ENCODE data around the gene ATP9B. TPM values are rescaled to one million over a fixed set of nuclear protein-coding genes. Genes with fewer than 3 reads are reported as not detected.
A peak's percentile ranks its signal among the peaks of the same experiment; 100 is the strongest.

ATP9B gene
- total RNA-seq, 1 experiment from 2014 or later, result 8.6 TPM

DNA sequence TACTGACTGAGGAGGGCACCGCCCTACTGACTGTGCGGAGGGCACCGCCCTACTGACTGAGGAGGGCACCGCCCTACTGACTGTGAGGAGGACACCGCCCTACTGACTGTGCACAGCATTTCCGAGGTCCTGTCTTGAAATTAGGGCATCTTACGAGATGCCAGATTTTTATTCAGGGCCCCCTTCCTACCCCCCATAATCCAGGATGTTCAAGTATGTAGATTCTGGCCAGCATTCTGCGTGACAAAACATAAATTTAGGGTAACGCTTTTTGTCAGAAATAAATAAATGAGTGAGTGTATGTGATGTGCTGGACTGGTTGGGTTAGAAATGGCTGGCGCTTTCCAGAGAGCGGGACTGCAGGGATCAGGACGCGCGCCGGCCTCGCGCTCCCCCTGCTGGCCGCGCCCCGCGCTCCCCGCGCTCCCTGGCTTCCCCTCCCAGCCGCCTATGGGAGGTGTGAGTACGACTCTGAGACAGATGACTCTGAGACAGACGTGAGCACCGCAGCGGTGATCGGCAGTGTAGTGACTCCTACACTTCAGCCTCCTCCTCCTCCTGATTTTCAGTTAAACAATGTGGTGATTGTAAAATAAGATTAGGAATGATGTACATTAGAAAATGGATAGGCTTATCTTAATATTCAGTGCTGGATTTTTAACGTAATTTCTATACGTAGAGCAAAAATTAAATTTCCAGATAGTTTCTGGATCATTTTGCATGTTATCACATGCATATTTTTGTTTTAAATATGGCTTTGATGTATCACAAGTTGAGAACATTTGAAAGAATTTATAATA is 177.3 kb downstream of the ATP9B start:
- Histone ChIP-seq H3F3A (ENCODE audit: insufficient read depth, low read depth) (peaks cover 17% of the 10 kb centered on the region), H3K4me2 (peak overlapping the region; percentile 75), H3K4me1 (replicated peaks; ENCODE audit: insufficient read depth) (peaks cover 8% of the 10 kb centered on the region), H3K9me3 (ENCODE audit: insufficient read depth, low read depth) (no peaks in the 10 kb centered on the region), H4K20me1 (ENCODE audit: insufficient read depth) (peaks cover 11% of the 10 kb centered on the region; the same call in 1 of the 2 replicates), H3K9me2 (ENCODE audit: insufficient read depth) (no peaks in the 10 kb centered on the region), H3K36me3 (ENCODE audit: low read depth) (no peaks in the 10 kb centered on the region), H3K27me3 (ENCODE audit: insufficient read depth, low read depth) (no peaks in the 10 kb centered on the region), H3K79me2 (ENCODE audit: low read depth) (no peaks in the 10 kb centered on the region), H3K27ac (peak overlapping the region; percentile 81), H2AFZ (no peak overlapping the region; the same call in 1 of the 2 replicates), H3K4me3 (peak overlapping the region; percentile 43; the same call in 1 of the 2 replicates)
- CTCF ChIA-PET, result no interaction called here
- intact Hi-C loops (cut with micrococcal nuclease; ENCODE audit: unreplicated experiment), result loop anchor here (1.0 to 10.0 kb wide), 2 partner anchors 177 to 262 kb away; partner anchors contain the start of gene ATP9B
- DNase-seq, result peak; percentile 68 to 80
- POLR2A ChIA-PET (ENCODE audit: unreplicated experiment), result no interaction called here
- BruUV-seq (replicated peaks), result no TSS peak
- TF ChIP-seq, protein P1, sequence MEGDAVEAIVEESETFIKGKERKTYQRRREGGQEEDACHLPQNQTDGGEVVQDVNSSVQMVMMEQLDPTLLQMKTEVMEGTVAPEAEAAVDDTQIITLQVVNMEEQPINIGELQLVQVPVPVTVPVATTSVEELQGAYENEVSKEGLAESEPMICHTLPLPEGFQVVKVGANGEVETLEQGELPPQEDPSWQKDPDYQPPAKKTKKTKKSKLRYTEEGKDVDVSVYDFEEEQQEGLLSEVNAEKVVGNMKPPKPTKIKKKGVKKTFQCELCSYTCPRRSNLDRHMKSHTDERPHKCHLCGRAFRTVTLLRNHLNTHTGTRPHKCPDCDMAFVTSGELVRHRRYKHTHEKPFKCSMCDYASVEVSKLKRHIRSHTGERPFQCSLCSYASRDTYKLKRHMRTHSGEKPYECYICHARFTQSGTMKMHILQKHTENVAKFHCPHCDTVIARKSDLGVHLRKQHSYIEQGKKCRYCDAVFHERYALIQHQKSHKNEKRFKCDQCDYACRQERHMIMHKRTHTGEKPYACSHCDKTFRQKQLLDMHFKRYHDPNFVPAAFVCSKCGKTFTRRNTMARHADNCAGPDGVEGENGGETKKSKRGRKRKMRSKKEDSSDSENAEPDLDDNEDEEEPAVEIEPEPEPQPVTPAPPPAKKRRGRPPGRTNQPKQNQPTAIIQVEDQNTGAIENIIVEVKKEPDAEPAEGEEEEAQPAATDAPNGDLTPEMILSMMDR (conservative IDR thresholded peaks at IDR 0.05), result peak; percentile 94
- TF ChIP-seq EZH2 (IDR thresholded peaks at IDR 0.05; ENCODE audit: low read depth), result no peak

DNA sequence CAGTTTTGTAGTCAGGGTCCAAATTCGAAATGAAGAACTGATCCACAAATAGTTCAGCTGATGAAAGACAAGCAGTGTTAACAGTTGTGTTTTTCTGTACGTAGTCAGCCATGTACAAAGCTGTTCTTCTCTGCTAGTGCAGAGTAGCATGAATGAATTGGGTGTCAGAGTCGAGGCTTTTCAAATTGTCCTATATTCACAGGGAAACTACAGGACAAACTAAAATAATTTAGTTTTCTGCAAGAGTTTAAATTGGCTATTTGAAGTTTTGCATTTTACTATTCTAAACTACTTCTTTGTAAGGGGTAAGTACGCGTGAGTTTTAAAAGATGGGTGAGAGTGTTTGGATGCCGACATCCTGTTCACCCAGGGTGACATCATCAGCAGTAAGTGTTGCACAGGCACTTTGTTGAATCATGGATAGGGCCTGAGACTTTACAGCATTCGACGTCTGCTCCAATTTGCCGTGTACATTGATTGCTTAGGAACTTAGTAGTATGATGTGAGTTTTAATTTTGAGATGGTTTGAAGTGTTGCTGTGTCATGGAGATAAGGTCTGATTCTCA is 179.4 kb downstream of the ATP9B start:
- Histone ChIP-seq H3K4me1 (replicated peaks; ENCODE audit: insufficient read depth) (peaks cover 8% of the 10 kb centered on the region), H3K9me2 (ENCODE audit: insufficient read depth) (no peaks in the 10 kb centered on the region), H3K27ac (no peak overlapping the region), H3K4me3 (no peak overlapping the region), H3K4me2 (no peak overlapping the region), H3K9me3 (ENCODE audit: insufficient read depth, low read depth) (no peaks in the 10 kb centered on the region), H4K20me1 (ENCODE audit: insufficient read depth) (peaks cover 11% of the 10 kb centered on the region; the same call in 1 of the 2 replicates), H3K36me3 (ENCODE audit: low read depth) (no peaks in the 10 kb centered on the region), H3K27me3 (ENCODE audit: insufficient read depth, low read depth) (no peaks in the 10 kb centered on the region), H3F3A (ENCODE audit: insufficient read depth, low read depth) (peaks cover 17% of the 10 kb centered on the region), H2AFZ (no peak overlapping the region), H3K79me2 (ENCODE audit: low read depth) (no peaks in the 10 kb centered on the region)
- no TSS peak for BruUV-seq (replicated peaks)
- ChIA-PET POLR2A (ENCODE audit: unreplicated experiment) (no interaction called here), CTCF (no interaction called here)
- TF ChIP-seq EZH2 (IDR thresholded peaks at IDR 0.05; ENCODE audit: low read depth), result no peak
- TF ChIP-seq, protein P1 (conservative IDR thresholded peaks at IDR 0.05), result no peak
- no peak for DNase-seq
- intact Hi-C loops (cut with micrococcal nuclease; ENCODE audit: unreplicated experiment), result loop anchor here (10.0 kb wide), 1 partner anchor 264 kb away; no protein-coding TSS in a partner anchor

DNA sequence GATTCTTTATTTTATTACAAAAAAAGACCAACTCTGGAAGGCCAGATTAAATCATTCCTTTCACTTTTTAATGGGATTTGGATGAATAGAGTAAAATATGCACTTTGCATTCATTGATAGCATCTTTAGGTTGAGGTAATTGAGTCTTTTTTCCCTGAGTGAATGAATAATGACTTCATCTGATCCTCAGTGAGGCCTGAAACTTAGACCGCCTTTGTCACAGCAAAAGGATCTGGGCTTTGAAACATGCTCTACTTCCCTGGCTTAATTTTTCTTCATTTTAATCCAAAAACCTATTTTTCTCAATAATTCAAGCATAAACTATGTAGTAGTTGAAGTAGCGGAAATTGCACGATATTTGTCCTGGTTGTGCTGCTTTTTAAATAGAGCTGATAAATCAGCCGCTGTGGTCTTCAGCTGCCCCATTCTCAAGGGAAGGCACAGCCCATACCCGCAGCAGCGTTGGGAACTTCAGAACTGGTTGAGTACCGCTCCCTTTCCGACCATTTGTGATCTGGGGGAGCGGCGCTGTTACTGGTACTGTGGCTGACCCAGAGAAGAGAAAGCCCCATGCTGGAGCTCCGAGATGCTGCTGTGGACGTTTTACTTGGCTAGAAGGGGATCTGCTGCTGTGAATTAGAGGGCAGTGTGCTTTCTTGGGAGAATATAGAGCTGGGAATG is 181.2 kb downstream of the ATP9B start:
- no peaks in the 10 kb centered on the region for H3K9me3 ChIP-seq (ENCODE audit: insufficient read depth, low read depth)
- H4K20me1 ChIP-seq (ENCODE audit: insufficient read depth), result peaks cover 4% of the 10 kb centered on the region; the same call in 1 of the 2 replicates
- no peak overlapping the region for H3K4me2 ChIP-seq
- H3K4me3 ChIP-seq, result no peak overlapping the region
- H3K79me2 ChIP-seq (ENCODE audit: low read depth), result no peaks in the 10 kb centered on the region
- H3F3A ChIP-seq (ENCODE audit: insufficient read depth, low read depth), result peaks cover 8% of the 10 kb centered on the region; the same call in 1 of the 2 replicates
- intact Hi-C loops (cut with micrococcal nuclease; ENCODE audit: unreplicated experiment), result no loop called here
- no TSS peak for BruUV-seq (replicated peaks)
- H3K27ac ChIP-seq, result no peak overlapping the region
- H3K36me3 ChIP-seq (ENCODE audit: low read depth), result no peaks in the 10 kb centered on the region
- H2AFZ ChIP-seq, result no peak overlapping the region
- no peaks in the 10 kb centered on the region for H3K27me3 ChIP-seq (ENCODE audit: insufficient read depth, low read depth)
- H3K4me1 ChIP-seq (replicated peaks; ENCODE audit: insufficient read depth), result no peaks in the 10 kb centered on the region; the same call in 1 of the 2 replicates
- ChIA-PET POLR2A (ENCODE audit: unreplicated experiment) (no interaction called here), CTCF (no interaction called here)
- DNase-seq, result no peak
- H3K9me2 ChIP-seq (ENCODE audit: insufficient read depth), result no peaks in the 10 kb centered on the region
- TF ChIP-seq, protein P1 (conservative IDR thresholded peaks at IDR 0.05), result no peak
- TF ChIP-seq EZH2 (IDR thresholded peaks at IDR 0.05; ENCODE audit: low read depth), result no peak

Measured in PC-9 (cell line).